KMS-11 (cell line): ENCODE measurements around the gene SRR.

Source experiments
- H2AFZ ChIP-seq: fragments of 200-600 bp; sonication (generic); 2 replicates; pipeline ENCODE4 v1.6.1; 2016; ENCODE audit warnings: antibody characterized with exemption, mixed run types, low read depth
- H3K27ac ChIP-seq: fragments of 200-600 bp; sonication (generic); 2 replicates; pipeline ENCODE4 v1.6.1; 2016; ENCODE audit warnings: mild to moderate bottlenecking, mixed run types
- H3K27me3 ChIP-seq: fragments of 200-600 bp; sonication (generic); 2 replicates; pipeline ENCODE4 v1.6.1; 2017; ENCODE audit warnings: mild to moderate bottlenecking, low read depth, mixed run types, moderate library complexity; ENCODE audit not compliant: insufficient read depth
- H3K36me3 ChIP-seq: fragments of 200-600 bp; sonication (generic); 2 replicates; pipeline ENCODE4 v1.6.1; 2017; ENCODE audit warnings: mild to moderate bottlenecking, mixed run types; ENCODE audit not compliant: insufficient read depth
- H3K4me1 ChIP-seq: fragments of 200-600 bp; sonication (generic); 2 replicates; pipeline ENCODE4 v1.6.1; 2016; ENCODE audit warnings: mild to moderate bottlenecking, low read depth, mixed run types; ENCODE audit not compliant: poor library complexity, severe bottlenecking
- H3K4me2 ChIP-seq: fragments of 200-600 bp; sonication (generic); 2 replicates; pipeline ENCODE4 v1.7.0; 2016; ENCODE audit warnings: mild to moderate bottlenecking, mixed run types
- H3K4me3 ChIP-seq: fragments of 200-600 bp; sonication (generic); IDR thresholded peaks from 2 replicates; pipeline ENCODE4 v1.6.1; 2017; ENCODE audit warnings: low read depth, low read length, mixed read lengths; ENCODE audit not compliant: insufficient read depth
- H3K79me2 ChIP-seq: fragments of 200-600 bp; sonication (generic); 2 replicates; pipeline ENCODE4 v1.6.1; 2016; ENCODE audit warnings: low read depth, mixed run types; ENCODE audit not compliant: insufficient read depth
- H3K9ac ChIP-seq: fragments of 200-600 bp; sonication (generic); 2 replicates; pipeline ENCODE4 v1.6.1; 2016; ENCODE audit warnings: mild to moderate bottlenecking, mixed run types
- H4K20me1 ChIP-seq: fragments of 200-600 bp; sonication (generic); 2 replicates; pipeline ENCODE4 v1.6.1; 2016; ENCODE audit warnings: mild to moderate bottlenecking, mixed run types; ENCODE audit not compliant: insufficient read depth
- CTCF ChIP-seq: fragments of 200-600 bp; sonication (generic); conservative IDR thresholded peaks from 2 replicates; pipeline ENCODE4 v1.6.1; 2017; ENCODE audit warnings: low read depth, mild to moderate bottlenecking, antibody characterized with exemption, low read length, moderate library complexity, mixed read lengths

The SRR gene

GRCh38 chr17:2362881-2363280, 59.1 kb downstream of the SRR start:
- TF ChIP-seq CTCF = no peak
- H3K4me2 ChIP-seq = no peak overlapping the region
- no peak overlapping the region for H3K27ac ChIP-seq
- H2AFZ ChIP-seq = no peak overlapping the region
- no peaks in the 10 kb centered on the region for H3K27me3 ChIP-seq
- H3K36me3 ChIP-seq = no peaks in the 10 kb centered on the region
- H3K9ac ChIP-seq = no peak overlapping the region
- no peak overlapping the region for H3K4me3 ChIP-seq
- H3K4me1 ChIP-seq = no peaks in the 10 kb centered on the region
- no peaks in the 10 kb centered on the region for H3K79me2 ChIP-seq
- H4K20me1 ChIP-seq = no peaks in the 10 kb centered on the region

- Histone ChIP-seq H3K9ac (no peak overlapping the region), H3K27me3 (no peaks in the 10 kb centered on the region), H3K36me3 (no peaks in the 10 kb centered on the region), H3K4me1 (no peaks in the 10 kb centered on the region), H3K27ac (no peak overlapping the region), H4K20me1 (no peaks in the 10 kb centered on the region), H3K4me2 (no peak overlapping the region), H3K79me2 (no peaks in the 10 kb centered on the region), H3K4me3 (no peak overlapping the region), H2AFZ (no peak overlapping the region)
- no peak for TF ChIP-seq CTCF
Measured at GRCh38 chr17:2363318-2363717, 59.6 kb downstream of the SRR start.

- no peak overlapping the region for H3K4me2 ChIP-seq
- H3K36me3 ChIP-seq = no peaks in the 10 kb centered on the region
- H3K4me1 ChIP-seq = no peaks in the 10 kb centered on the region
- no peaks in the 10 kb centered on the region for H3K79me2 ChIP-seq
- no peak for TF ChIP-seq CTCF
- no peak overlapping the region for H3K9ac ChIP-seq
- H3K27ac ChIP-seq = no peak overlapping the region
- H3K4me3 ChIP-seq = no peak overlapping the region
- H3K27me3 ChIP-seq = no peaks in the 10 kb centered on the region
- H2AFZ ChIP-seq = no peak overlapping the region
- H4K20me1 ChIP-seq = no peaks in the 10 kb centered on the region
Measured at GRCh38 chr17:2363851-2364762, 60.4 kb downstream of the SRR start.

- Histone ChIP-seq H3K4me3 (no peak overlapping the region), H3K36me3 (no peaks in the 10 kb centered on the region), H4K20me1 (no peaks in the 10 kb centered on the region), H3K4me1 (no peaks in the 10 kb centered on the region), H3K79me2 (no peaks in the 10 kb centered on the region), H3K27me3 (no peaks in the 10 kb centered on the region), H3K9ac (no peak overlapping the region), H3K4me2 (no peak overlapping the region), H3K27ac (no peak overlapping the region), H2AFZ (no peak overlapping the region)
- TF ChIP-seq CTCF = no peak
Measured at GRCh38 chr17:2364763-2365116, 61.0 kb downstream of the SRR start.
